ENCODE results near the gene EPB41L4B. TPM values are rescaled to one million over a fixed set of nuclear protein-coding genes. Genes with fewer than 3 reads are reported as not detected.

Gene EPB41L4B
- total and polyA plus RNA-seq, 2 experiments from 2014 or later, result 11.0 to 32.2 TPM

DNA sequence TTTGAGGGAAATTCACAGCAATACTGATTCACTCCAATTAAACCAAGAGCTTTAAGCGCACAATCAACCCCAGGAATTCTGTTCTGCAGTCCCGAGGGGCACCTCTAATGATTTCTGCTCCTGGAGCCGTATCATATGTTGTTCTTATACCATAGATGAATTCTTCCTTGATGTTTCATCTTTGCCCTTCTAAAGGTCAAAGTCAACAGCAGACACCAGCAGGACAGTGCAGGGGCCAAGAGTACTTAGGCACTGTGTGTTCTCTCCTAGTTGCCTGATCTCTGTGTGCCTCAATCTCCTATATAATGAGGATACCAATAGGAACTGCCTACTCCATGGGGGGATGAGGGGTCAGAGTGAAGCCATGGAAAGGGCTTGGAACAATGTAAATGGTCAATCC lies 16.5 kb downstream of the EPB41L4B start:
- H3K79me2 ChIP-seq (replicated peaks; ENCODE audit: insufficient read depth), result peaks cover 99% of the 10 kb centered on the region
- Mint-ChIP-seq H3K27me3 (ENCODE audit: insufficient read depth, low read depth, poor library complexity) (peaks cover 3% of the 10 kb centered on the region), H3K36me3 (ENCODE audit: low read depth) (peaks cover 3% of the 10 kb centered on the region; the same call in 2 of the 3 replicates), H3K27ac (no peak overlapping the region), H3K4me3 (no peak overlapping the region), H3K4me1 (peaks cover 22% of the 10 kb centered on the region), H3K9me3 (no peaks in the 10 kb centered on the region)
- no peaks in the 10 kb centered on the region for H3K27me3 ChIP-seq (ENCODE audit: insufficient read depth)
- no peak overlapping the region for H3K27ac ChIP-seq (ENCODE audit: low read depth)
- H3K9me2 ChIP-seq (ENCODE audit: insufficient read depth), result no peaks in the 10 kb centered on the region
- H4K20me1 ChIP-seq (replicated peaks; ENCODE audit: insufficient read depth), result peaks cover 52% of the 10 kb centered on the region
- no peaks in the 10 kb centered on the region for H3F3A ChIP-seq (replicated peaks; ENCODE audit: low read depth)
- H2AFZ ChIP-seq, result no peak overlapping the region
- no peak for DNase-seq (ENCODE audit: low spot score)
- H3K36me3 ChIP-seq (ENCODE audit: insufficient read depth), result no peaks in the 10 kb centered on the region
- TF ChIP-seq ZNF331 (CRISPR knock-in tag; IDR thresholded peaks at IDR 0.05; ENCODE audit: low read depth) (no peak), CREB1 (CRISPR knock-in tag; IDR thresholded peaks at IDR 0.05; ENCODE audit: low read depth) (no peak), NANOG (IDR thresholded peaks at IDR 0.05; ENCODE audit: borderline replicate concordance) (no peak)
- TF ChIP-seq, protein P1, sequence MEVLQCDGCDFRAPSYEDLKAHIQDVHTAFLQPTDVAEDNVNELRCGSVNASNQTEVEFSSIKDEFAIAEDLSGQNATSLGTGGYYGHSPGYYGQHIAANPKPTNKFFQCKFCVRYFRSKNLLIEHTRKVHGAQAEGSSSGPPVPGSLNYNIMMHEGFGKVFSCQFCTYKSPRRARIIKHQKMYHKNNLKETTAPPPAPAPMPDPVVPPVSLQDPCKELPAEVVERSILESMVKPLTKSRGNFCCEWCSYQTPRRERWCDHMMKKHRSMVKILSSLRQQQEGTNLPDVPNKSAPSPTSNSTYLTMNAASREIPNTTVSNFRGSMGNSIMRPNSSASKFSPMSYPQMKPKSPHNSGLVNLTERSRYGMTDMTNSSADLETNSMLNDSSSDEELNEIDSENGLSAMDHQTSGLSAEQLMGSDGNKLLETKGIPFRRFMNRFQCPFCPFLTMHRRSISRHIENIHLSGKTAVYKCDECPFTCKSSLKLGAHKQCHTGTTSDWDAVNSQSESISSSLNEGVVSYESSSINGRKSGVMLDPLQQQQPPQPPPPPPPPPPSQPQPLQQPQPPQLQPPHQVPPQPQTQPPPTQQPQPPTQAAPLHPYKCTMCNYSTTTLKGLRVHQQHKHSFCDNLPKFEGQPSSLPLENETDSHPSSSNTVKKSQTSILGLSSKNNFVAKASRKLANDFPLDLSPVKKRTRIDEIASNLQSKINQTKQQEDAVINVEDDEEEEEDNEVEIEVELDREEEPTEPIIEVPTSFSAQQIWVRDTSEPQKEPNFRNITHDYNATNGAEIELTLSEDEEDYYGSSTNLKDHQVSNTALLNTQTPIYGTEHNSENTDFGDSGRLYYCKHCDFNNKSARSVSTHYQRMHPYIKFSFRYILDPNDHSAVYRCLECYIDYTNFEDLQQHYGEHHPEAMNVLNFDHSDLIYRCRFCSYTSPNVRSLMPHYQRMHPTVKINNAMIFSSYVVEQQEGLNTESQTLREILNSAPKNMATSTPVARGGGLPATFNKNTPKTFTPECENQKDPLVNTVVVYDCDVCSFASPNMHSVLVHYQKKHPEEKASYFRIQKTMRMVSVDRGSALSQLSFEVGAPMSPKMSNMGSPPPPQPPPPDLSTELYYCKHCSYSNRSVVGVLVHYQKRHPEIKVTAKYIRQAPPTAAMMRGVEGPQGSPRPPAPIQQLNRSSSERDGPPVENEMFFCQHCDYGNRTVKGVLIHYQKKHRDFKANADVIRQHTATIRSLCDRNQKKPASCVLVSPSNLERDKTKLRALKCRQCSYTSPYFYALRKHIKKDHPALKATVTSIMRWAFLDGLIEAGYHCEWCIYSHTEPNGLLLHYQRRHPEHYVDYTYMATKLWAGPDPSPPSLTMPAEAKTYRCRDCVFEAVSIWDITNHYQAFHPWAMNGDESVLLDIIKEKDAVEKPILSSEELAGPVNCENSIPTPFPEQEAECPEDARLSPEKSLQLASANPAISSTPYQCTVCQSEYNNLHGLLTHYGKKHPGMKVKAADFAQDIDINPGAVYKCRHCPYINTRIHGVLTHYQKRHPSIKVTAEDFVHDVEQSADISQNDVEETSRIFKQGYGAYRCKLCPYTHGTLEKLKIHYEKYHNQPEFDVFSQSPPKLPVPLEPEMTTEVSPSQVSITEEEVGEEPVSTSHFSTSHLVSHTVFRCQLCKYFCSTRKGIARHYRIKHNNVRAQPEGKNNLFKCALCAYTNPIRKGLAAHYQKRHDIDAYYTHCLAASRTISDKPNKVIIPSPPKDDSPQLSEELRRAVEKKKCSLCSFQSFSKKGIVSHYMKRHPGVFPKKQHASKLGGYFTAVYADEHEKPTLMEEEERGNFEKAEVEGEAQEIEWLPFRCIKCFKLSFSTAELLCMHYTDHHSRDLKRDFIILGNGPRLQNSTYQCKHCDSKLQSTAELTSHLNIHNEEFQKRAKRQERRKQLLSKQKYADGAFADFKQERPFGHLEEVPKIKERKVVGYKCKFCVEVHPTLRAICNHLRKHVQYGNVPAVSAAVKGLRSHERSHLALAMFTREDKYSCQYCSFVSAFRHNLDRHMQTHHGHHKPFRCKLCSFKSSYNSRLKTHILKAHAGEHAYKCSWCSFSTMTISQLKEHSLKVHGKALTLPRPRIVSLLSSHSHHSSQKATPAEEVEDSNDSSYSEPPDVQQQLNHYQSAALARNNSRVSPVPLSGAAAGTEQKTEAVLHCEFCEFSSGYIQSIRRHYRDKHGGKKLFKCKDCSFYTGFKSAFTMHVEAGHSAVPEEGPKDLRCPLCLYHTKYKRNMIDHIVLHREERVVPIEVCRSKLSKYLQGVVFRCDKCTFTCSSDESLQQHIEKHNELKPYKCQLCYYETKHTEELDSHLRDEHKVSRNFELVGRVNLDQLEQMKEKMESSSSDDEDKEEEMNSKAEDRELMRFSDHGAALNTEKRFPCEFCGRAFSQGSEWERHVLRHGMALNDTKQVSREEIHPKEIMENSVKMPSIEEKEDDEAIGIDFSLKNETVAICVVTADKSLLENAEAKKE (CRISPR knock-in tag; IDR thresholded peaks at IDR 0.05), result no peak
- TF ChIP-seq, protein P2, sequence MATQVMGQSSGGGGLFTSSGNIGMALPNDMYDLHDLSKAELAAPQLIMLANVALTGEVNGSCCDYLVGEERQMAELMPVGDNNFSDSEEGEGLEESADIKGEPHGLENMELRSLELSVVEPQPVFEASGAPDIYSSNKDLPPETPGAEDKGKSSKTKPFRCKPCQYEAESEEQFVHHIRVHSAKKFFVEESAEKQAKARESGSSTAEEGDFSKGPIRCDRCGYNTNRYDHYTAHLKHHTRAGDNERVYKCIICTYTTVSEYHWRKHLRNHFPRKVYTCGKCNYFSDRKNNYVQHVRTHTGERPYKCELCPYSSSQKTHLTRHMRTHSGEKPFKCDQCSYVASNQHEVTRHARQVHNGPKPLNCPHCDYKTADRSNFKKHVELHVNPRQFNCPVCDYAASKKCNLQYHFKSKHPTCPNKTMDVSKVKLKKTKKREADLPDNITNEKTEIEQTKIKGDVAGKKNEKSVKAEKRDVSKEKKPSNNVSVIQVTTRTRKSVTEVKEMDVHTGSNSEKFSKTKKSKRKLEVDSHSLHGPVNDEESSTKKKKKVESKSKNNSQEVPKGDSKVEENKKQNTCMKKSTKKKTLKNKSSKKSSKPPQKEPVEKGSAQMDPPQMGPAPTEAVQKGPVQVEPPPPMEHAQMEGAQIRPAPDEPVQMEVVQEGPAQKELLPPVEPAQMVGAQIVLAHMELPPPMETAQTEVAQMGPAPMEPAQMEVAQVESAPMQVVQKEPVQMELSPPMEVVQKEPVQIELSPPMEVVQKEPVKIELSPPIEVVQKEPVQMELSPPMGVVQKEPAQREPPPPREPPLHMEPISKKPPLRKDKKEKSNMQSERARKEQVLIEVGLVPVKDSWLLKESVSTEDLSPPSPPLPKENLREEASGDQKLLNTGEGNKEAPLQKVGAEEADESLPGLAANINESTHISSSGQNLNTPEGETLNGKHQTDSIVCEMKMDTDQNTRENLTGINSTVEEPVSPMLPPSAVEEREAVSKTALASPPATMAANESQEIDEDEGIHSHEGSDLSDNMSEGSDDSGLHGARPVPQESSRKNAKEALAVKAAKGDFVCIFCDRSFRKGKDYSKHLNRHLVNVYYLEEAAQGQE (IDR thresholded peaks at IDR 0.05; ENCODE audit: unreplicated experiment), result no peak
- H3K4me3 ChIP-seq, result no peak overlapping the region
- H3K4me1 ChIP-seq (ENCODE audit: insufficient read depth), result no peaks in the 10 kb centered on the region
- ATAC-seq, result no peak
- H3K4me2 ChIP-seq, result no peak overlapping the region
